CD14-positive monocyte (primary cell): ENCODE measurements around the gene TMEM132A. TPM values are rescaled to one million over a fixed set of nuclear protein-coding genes. Genes with fewer than 3 reads are reported as not detected.

ENCODE experiments used
- DNase-seq, 3 donors: peaks; one replicate each; pipeline ENCODE4 v3.0.0-alpha.2; 2011 to 2022
- H2AFZ ChIP-seq: 2 replicates; pipeline ENCODE4 v1.6.0; 2012; ENCODE audit warnings: mild to moderate bottlenecking, low read depth, low read length, inconsistent platforms; ENCODE audit not compliant: insufficient read depth, poor library complexity, severe bottlenecking
- H3K27ac ChIP-seq, 2 donors: 1 replicate in 1 of 2; 2 replicates in 1 of 2; pipeline ENCODE4 v1.5.1; 2012 to 2013; ENCODE audit warnings: low read length in 2 of 2, control low read depth in 1 of 2, inconsistent platforms in 1 of 2, low read depth in 1 of 2, mild to moderate bottlenecking in 1 of 2
- H3K27me3 ChIP-seq, 2 donors: one replicate each; pipeline versions ENCODE4 v1.6.0 to v1.6.1; 2011 to 2013; ENCODE audit warnings: low read length in 2 of 2; ENCODE audit not compliant: control insufficient read depth in 2 of 2, insufficient read depth in 2 of 2
- H3K36me3 ChIP-seq, 2 donors: replicated peaks in 1 of 2; 1 replicate in 1 of 2; 2 replicates in 1 of 2; pipeline versions ENCODE4 v1.5.1 to v1.6.1; 2012 to 2013; ENCODE audit warnings: low read length in 2 of 2, control low read depth in 1 of 2, inconsistent platforms in 1 of 2, mild to moderate bottlenecking in 1 of 2; ENCODE audit not compliant: insufficient read depth in 2 of 2, control insufficient read depth in 1 of 2
- H3K4me1 ChIP-seq, 2 donors: 1 replicate in 1 of 2; 2 replicates in 1 of 2; pipeline versions ENCODE4 v1.5.1 to v1.6.1; 2012 to 2013; ENCODE audit warnings: low read length in 2 of 2, control low read depth in 1 of 2, inconsistent platforms in 1 of 2, mild to moderate bottlenecking in 1 of 2, moderate library complexity in 1 of 2; ENCODE audit not compliant: insufficient read depth in 2 of 2, control insufficient read depth in 1 of 2
- H3K4me2 ChIP-seq: replicated peaks from 2 replicates; pipeline ENCODE3; 2012; ENCODE audit warnings: low read length, moderate library complexity, mild to moderate bottlenecking; ENCODE audit not compliant: poor library complexity, severe bottlenecking; ENCODE audit errors: extremely low read depth
- H3K4me3 ChIP-seq, 3 experiments: fragments of 200-600 bp in 1 of 3; sonication (generic) in 1 of 3; replicated peaks in 1 of 3; 1 replicate in 2 of 3; 2 replicates in 1 of 3; pipeline ENCODE4 v1.5.1; 2011 to 2013; ENCODE audit warnings: low read length in 3 of 3, mild to moderate bottlenecking in 3 of 3, control low read depth in 2 of 3, low read depth in 2 of 3, inconsistent platforms in 1 of 3, moderate library complexity in 1 of 3
- H3K79me2 ChIP-seq: 2 replicates; pipeline ENCODE4 v1.6.0; 2012; ENCODE audit warnings: mild to moderate bottlenecking, control low read depth, inconsistent platforms, low read length, moderate library complexity; ENCODE audit not compliant: insufficient read depth
- H3K9ac ChIP-seq: 2 replicates; pipeline ENCODE4 v1.6.0; 2017; ENCODE audit warnings: low read length, mild to moderate bottlenecking; ENCODE audit not compliant: insufficient read depth, poor library complexity, severe bottlenecking
- H3K9me3 ChIP-seq, 2 donors: replicated peaks in 1 of 2; 1 replicate in 1 of 2; 2 replicates in 1 of 2; pipeline versions ENCODE4 v1.5.1 to v1.6.1; 2012 to 2013; ENCODE audit warnings: low read length in 2 of 2, control low read depth in 1 of 2; ENCODE audit not compliant: control insufficient read depth in 1 of 2, insufficient read depth in 1 of 2
- H4K20me1 ChIP-seq: 2 replicates; pipeline ENCODE4 v1.6.0; 2012; ENCODE audit warnings: mild to moderate bottlenecking, low read length, control low read depth, moderate library complexity; ENCODE audit not compliant: insufficient read depth
- H3K27ac Mint-ChIP-seq, 7 donors: one replicate each; pipeline ENCODE4 v1.8.0; 2020; ENCODE audit warnings: mild to moderate bottlenecking in 7 of 7, mixed read lengths in 7 of 7, moderate library complexity in 6 of 7, inconsistent platforms in 2 of 7
- H3K27me3 Mint-ChIP-seq, 3 donors: one replicate each; pipeline ENCODE4 v1.8.0; 2021 to 2022; ENCODE audit warnings: low read depth in 3 of 3, mild to moderate bottlenecking in 3 of 3, mixed read lengths in 3 of 3, moderate library complexity in 3 of 3, inconsistent platforms in 1 of 3
- H3K36me3 Mint-ChIP-seq, 2 donors: one replicate each; pipeline ENCODE4 v1.8.0; 2020; ENCODE audit warnings: mixed read lengths in 2 of 2, inconsistent platforms in 1 of 2, mild to moderate bottlenecking in 1 of 2
- H3K4me1 Mint-ChIP-seq: one replicate; pipeline ENCODE4 v1.8.0; 2020; ENCODE audit warnings: mild to moderate bottlenecking, mixed read lengths
- H3K4me3 Mint-ChIP-seq, 2 donors: one replicate each; pipeline ENCODE4 v1.8.0; 2020; ENCODE audit warnings: mild to moderate bottlenecking in 2 of 2, mixed read lengths in 2 of 2, moderate library complexity in 1 of 2
- H3K9me3 Mint-ChIP-seq, 7 donors: one replicate each; pipeline ENCODE4 v1.8.0; 2020 to 2022; ENCODE audit warnings: mixed read lengths in 7 of 7, mild to moderate bottlenecking in 6 of 7, moderate library complexity in 6 of 7, inconsistent platforms in 2 of 7
- WGBS: methylation state at CpG from one replicate; pipeline ENCODE4 v1.1.5; 2013; ENCODE audit warnings: missing lambda C conversion rate; ENCODE audit not compliant: insufficient coverage; 5-methylcytosine and 5-hydroxymethylcytosine counted together
- intact Hi-C, 2 donors: fragments of 100-400 bp; cut with micrococcal nuclease; formaldehyde crosslinking; loops; one replicate each; pipeline versions ENCODE4 v1.15.0 to v1.15.1; 2023
- polyA plus RNA-seq, 3 donors: library from polyadenylated mRNA; depleted of rRNA in 1 of 3; unstranded in 2 of 3; stranded (reverse) in 1 of 3; fragments of 300-500 nt in 2 of 3; fragments of >200 nt in 1 of 3; fragmentation: Illumina TruSeq in 2 of 3; gene quantifications; 1 replicate in 2 of 3; 2 replicates in 1 of 3; pipeline ENCODE4 v1.2.3, GENCODE V29; 2012 to 2021
- TF ChIP-seq, protein P1 (sequence below): fragments of 200-600 bp; IDR thresholded peaks from one replicate; pipeline ENCODE4 v1.8.0; 2022; ENCODE audit warnings: antibody characterized with exemption, mild to moderate bottlenecking

Gene TMEM132A
- polyA plus RNA-seq, 3 donors, result 0.01 to 0.31 (median 0.21) TPM

DNA sequence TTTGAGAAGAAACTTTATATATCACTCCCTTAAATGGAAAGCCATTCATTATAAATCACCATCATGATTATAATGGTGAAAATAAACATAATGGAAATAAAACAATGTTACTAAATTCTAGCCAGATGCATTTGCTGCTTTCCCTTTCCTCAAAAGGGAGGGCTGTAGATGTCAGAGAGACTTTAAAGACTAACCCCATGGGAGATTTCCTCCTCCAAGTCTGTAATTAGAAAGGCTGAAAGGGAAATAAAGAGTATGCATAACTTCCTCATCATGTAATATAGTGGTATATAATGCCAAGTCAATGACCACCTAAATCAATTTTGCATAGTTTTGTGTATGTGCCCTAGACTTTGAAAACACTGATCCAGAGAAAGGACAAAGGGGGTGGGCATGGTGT lies 53.6 kb downstream of the TMEM132A start:
- H3K4me1 Mint-ChIP-seq, result no peaks in the 10 kb centered on the region
- no peak for DNase-seq
- no peaks in the 10 kb centered on the region for H3K4me1 ChIP-seq
- no peaks in the 10 kb centered on the region for H3K27me3 ChIP-seq
- no peaks in the 10 kb centered on the region for H3K9me3 ChIP-seq
- peaks cover 5 to 8% (median 6%) of the 10 kb centered on the region in 3 donors for H3K27me3 Mint-ChIP-seq
- no peak overlapping the region for H3K4me3 ChIP-seq
- H3K79me2 ChIP-seq, result no peaks in the 10 kb centered on the region
- H3K36me3 ChIP-seq, result no peaks in the 10 kb centered on the region
- no peak overlapping the region for H3K27ac Mint-ChIP-seq
- H2AFZ ChIP-seq, result no peak overlapping the region
- no peak overlapping the region for H3K4me2 ChIP-seq
- intact Hi-C loops, result no loop called here
- H3K4me3 Mint-ChIP-seq, result no peak overlapping the region
- no peak overlapping the region for H3K27ac ChIP-seq
- no peaks in the 10 kb centered on the region for H4K20me1 ChIP-seq
- H3K9ac ChIP-seq, result no peak overlapping the region
- TF ChIP-seq, protein P1, sequence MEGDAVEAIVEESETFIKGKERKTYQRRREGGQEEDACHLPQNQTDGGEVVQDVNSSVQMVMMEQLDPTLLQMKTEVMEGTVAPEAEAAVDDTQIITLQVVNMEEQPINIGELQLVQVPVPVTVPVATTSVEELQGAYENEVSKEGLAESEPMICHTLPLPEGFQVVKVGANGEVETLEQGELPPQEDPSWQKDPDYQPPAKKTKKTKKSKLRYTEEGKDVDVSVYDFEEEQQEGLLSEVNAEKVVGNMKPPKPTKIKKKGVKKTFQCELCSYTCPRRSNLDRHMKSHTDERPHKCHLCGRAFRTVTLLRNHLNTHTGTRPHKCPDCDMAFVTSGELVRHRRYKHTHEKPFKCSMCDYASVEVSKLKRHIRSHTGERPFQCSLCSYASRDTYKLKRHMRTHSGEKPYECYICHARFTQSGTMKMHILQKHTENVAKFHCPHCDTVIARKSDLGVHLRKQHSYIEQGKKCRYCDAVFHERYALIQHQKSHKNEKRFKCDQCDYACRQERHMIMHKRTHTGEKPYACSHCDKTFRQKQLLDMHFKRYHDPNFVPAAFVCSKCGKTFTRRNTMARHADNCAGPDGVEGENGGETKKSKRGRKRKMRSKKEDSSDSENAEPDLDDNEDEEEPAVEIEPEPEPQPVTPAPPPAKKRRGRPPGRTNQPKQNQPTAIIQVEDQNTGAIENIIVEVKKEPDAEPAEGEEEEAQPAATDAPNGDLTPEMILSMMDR, result no peak
- no peaks in the 10 kb centered on the region for H3K9me3 Mint-ChIP-seq
- no peaks in the 10 kb centered on the region for H3K36me3 Mint-ChIP-seq

DNA sequence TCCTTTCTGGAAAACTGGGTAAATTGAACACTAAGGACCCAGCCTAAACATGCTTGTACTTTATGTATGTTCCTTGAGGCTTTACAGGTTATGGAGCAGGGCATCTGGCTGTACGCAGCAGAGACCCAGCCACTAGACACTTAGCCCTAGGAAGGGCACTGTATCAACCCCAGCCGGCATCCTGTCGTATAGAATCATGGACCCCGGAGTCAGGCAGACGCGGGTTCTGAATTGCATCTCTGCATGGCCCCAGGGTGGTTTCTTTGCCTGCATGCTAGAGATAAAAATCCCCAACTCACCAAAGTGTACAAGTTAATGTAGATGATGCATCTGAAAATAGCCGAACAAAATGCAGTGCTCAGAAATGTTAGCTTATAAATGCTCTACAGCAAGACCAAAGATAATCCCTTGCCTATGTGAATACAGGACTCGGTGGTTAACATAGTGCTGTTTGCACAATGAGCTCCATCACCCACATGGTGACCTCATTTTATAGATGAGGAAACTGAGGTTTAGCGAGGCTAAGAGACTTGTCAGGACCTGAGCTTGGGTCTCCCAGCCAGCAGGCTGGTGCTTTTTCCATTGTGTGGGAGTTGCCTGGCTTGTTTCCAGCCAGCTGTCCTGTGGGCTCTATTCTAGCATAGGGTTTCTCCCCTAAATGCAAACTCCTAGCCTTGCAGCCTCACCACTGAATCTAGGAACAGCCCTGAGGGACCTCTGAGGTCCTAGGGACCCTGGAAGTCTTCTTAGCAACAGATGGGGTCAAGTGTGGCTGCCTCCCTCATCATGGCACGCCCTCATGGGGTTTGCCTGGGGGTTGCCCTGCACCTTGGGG lies 54.5 kb downstream of the TMEM132A start:
- H3K4me1 Mint-ChIP-seq, result no peaks in the 10 kb centered on the region
- no peak overlapping the region for H3K4me2 ChIP-seq

More for the DNA sequence above, 54.5 kb downstream of the TMEM132A start:
- Histone ChIP-seq H3K27ac (no peak overlapping the region), H3K4me3 (no peak overlapping the region), H3K9me3 (no peaks in the 10 kb centered on the region), H2AFZ (no peak overlapping the region), H3K4me1 (no peaks in the 10 kb centered on the region), H3K79me2 (no peaks in the 10 kb centered on the region), H3K9ac (no peak overlapping the region), H4K20me1 (no peaks in the 10 kb centered on the region), H3K36me3 (no peaks in the 10 kb centered on the region), H3K27me3 (no peaks in the 10 kb centered on the region)
- WGBS, result 87% methylated on average over 5 of the region's 10 CpGs
- Mint-ChIP-seq H3K36me3 (no peaks in the 10 kb centered on the region), H3K4me3 (no peak overlapping the region), H3K9me3 (no peaks in the 10 kb centered on the region), H3K27me3 (peaks cover 4 to 7% (median 6%) of the 10 kb centered on the region in 3 donors), H3K27ac (no peak overlapping the region)
- TF ChIP-seq, protein P1, result no peak
- intact Hi-C loops, result no loop called here
- DNase-seq, result no peak
